Tibial artery (tissue), 4 donors: ENCODE data around the gene PDE6A.

Experiments
- DNase-seq, 2 donors: peaks; one replicate each; pipeline ENCODE4 v3.0.0-alpha.2; 2019
- H3K27ac ChIP-seq, 2 donors: fragments of 200-600 bp; sonication (generic) in 1 of 2; 1 replicate in 1 of 2; 2 replicates in 1 of 2; pipeline ENCODE4 v1.5.1; 2018 to 2019; ENCODE audit warnings: mild to moderate bottlenecking in 1 of 2
- H3K27me3 ChIP-seq, 2 donors: fragments of 200-600 bp; sonication (generic) in 1 of 2; one replicate each; pipeline versions ENCODE4 v1.5.1 to v1.6.0; 2016 to 2019
- H3K36me3 ChIP-seq, 3 donors: fragments of 200-600 bp; sonication (generic) in 2 of 3; one replicate each; pipeline ENCODE4 v1.5.1; 2016 to 2019; ENCODE audit warnings: mild to moderate bottlenecking in 2 of 3
- H3K4me1 ChIP-seq, 4 donors: fragments of 200-600 bp; sonication (generic) in 2 of 4; 1 replicate in 3 of 4; 2 replicates in 1 of 4; pipeline ENCODE4 v1.5.1; 2016 to 2019
- H3K4me3 ChIP-seq, 2 donors: fragments of 200-600 bp; sonication (generic) in 1 of 2; 1 replicate in 1 of 2; 2 replicates in 1 of 2; pipeline ENCODE4 v1.5.1; 2018 to 2019; ENCODE audit warnings: mild to moderate bottlenecking in 2 of 2
- H3K9me3 ChIP-seq, 3 donors: fragments of 200-600 bp; sonication (generic) in 1 of 3; one replicate each; pipeline ENCODE4 v1.5.1; 2016 to 2019
- CTCF ChIP-seq, 2 experiments: fragments of 200-600 bp in 1 of 2; fragments of 450-650 bp in 1 of 2; IDR thresholded peaks; one replicate each; pipeline ENCODE4 v1.5.1; 2017 to 2019; ENCODE audit warnings: antibody characterized with exemption in 2 of 2, mild to moderate bottlenecking in 1 of 2, moderate library complexity in 1 of 2
- intact Hi-C: fragments of 100-400 bp; cut with DNase I; formaldehyde crosslinking; loops from one replicate; pipeline ENCODE4 v1.15.0; 2023; ENCODE audit warnings: low total_unique reads

The PDE6A gene

GRCh38 chr5:149820536-149821510, 123.8 kb downstream of the PDE6A start:
- TF ChIP-seq CTCF (IDR thresholded peaks at IDR 0.05), result no peak
- Histone ChIP-seq H3K27me3 (no peaks in the 10 kb centered on the region), H3K27ac (no peak overlapping the region), H3K36me3 (no peaks in the 10 kb centered on the region), H3K9me3 (no peaks in the 10 kb centered on the region), H3K4me1 (no peaks in the 10 kb centered on the region), H3K4me3 (no peak overlapping the region)
- intact Hi-C loops, result no loop called here
- DNase-seq, result no peak

GRCh38 chr5:149820012-149820411, 124.6 kb downstream of the PDE6A start:
- H3K27ac ChIP-seq, result no peak overlapping the region
- no peak overlapping the region for H3K4me3 ChIP-seq
- H3K27me3 ChIP-seq, result no peaks in the 10 kb centered on the region
- TF ChIP-seq CTCF (IDR thresholded peaks at IDR 0.05), result no peak
- no peak for DNase-seq
- H3K9me3 ChIP-seq, result no peaks in the 10 kb centered on the region
- H3K36me3 ChIP-seq, result no peaks in the 10 kb centered on the region
- no peaks in the 10 kb centered on the region for H3K4me1 ChIP-seq
- intact Hi-C loops, result no loop called here

- H3K27ac ChIP-seq, result no peak overlapping the region
- H3K9me3 ChIP-seq, result no peaks in the 10 kb centered on the region
- H3K4me1 ChIP-seq, result no peaks in the 10 kb centered on the region
- no peak for TF ChIP-seq CTCF (IDR thresholded peaks at IDR 0.05)
- no peaks in the 10 kb centered on the region for H3K36me3 ChIP-seq
- no peak overlapping the region for H3K4me3 ChIP-seq
- H3K27me3 ChIP-seq, result no peaks in the 10 kb centered on the region
- intact Hi-C loops, result no loop called here
- DNase-seq, result no peak
Measured at GRCh38 chr5:149818116-149818515, 126.5 kb downstream of the PDE6A start.

- Histone ChIP-seq H3K27me3 (no peaks in the 10 kb centered on the region), H3K4me3 (no peak overlapping the region), H3K27ac (no peak overlapping the region), H3K36me3 (no peaks in the 10 kb centered on the region), H3K9me3 (no peaks in the 10 kb centered on the region), H3K4me1 (no peaks in the 10 kb centered on the region)
- no peak for DNase-seq
- TF ChIP-seq CTCF (IDR thresholded peaks at IDR 0.05), result no peak
- intact Hi-C loops, result no loop called here
Measured at GRCh38 chr5:149817539-149818060, 127.0 kb downstream of the PDE6A start.

- Histone ChIP-seq H3K36me3 (no peaks in the 10 kb centered on the region), H3K9me3 (no peaks in the 10 kb centered on the region), H3K27me3 (no peaks in the 10 kb centered on the region), H3K4me1 (no peaks in the 10 kb centered on the region), H3K27ac (no peak overlapping the region), H3K4me3 (no peak overlapping the region)
- DNase-seq, result no peak
- intact Hi-C loops, result no loop called here
- no peak for TF ChIP-seq CTCF (IDR thresholded peaks at IDR 0.05)
Measured at GRCh38 chr5:149816661-149817060, 127.9 kb downstream of the PDE6A start.
